ENCODE measurements around the gene KDM4C.

Gene KDM4C

DNA sequence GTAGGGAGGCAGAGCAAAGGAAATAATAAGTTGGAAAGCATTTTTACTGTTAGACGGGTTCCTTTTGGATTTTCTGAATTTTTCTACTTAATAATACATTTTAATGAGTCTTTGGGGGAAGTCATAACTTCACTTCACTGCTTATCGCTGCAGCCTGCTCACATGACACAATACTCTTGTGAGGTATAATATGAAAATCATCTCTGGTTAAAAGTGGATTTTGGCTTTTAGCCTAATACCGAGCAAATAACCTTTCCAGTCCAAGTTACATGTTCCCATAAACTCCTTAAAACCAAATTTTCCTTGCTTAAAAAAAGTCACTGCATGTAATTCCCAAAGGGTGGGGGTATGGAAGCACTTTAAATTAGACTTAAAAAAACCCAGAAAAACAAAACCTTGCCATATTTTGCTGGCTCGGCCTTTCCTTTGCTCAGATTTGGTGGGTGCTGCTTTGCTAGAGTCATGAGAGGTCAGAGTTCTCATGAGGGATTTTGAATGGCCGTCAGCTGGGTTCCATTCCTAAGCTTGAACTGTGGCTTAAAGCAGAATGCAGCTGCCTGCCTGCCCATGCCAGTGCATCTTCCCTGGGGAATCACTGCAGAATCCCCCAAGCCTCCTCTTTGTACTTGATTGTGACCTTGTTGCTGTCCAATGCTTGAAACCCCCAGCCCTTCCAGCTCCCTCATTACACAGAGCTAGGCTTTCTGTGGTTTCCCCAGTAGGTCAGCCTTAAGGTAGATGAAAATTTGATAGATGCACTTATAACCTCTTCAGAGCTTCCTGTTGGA, 331.8 kb downstream of the KDM4C start:
- Histone ChIP-seq H3K79me2 (ENCODE audit: insufficient read depth, low read length) (no peaks in the 10 kb centered on the region), H3K9me2 (replicated peaks; ENCODE audit: insufficient read depth, low read length) (no peaks in the 10 kb centered on the region), H3K4me3 (ENCODE audit: insufficient read depth, low read length, poor library complexity, severe bottlenecking) (no peak overlapping the region), H2AFZ (ENCODE audit: low read depth, low read length, severe bottlenecking) (no peak overlapping the region), H3K4me2 (ENCODE audit: low read depth, low read length, poor library complexity, severe bottlenecking) (no peak overlapping the region), H3K27ac (ENCODE audit: low read depth, low read length) (no peak overlapping the region), H3K9ac (ENCODE audit: low read length) (no peak overlapping the region), H4K20me1 (ENCODE audit: low read depth, low read length) (no peaks in the 10 kb centered on the region), H3K36me3 (ENCODE audit: low read length) (no peaks in the 10 kb centered on the region), H3K27me3 (ENCODE audit: low read length) (no peaks in the 10 kb centered on the region), H3K9me3 (ENCODE audit: insufficient read depth, low read length) (no peaks in the 10 kb centered on the region), H3F3A (ENCODE audit: insufficient read depth) (no peaks in the 10 kb centered on the region)
- TF ChIP-seq, protein P1, sequence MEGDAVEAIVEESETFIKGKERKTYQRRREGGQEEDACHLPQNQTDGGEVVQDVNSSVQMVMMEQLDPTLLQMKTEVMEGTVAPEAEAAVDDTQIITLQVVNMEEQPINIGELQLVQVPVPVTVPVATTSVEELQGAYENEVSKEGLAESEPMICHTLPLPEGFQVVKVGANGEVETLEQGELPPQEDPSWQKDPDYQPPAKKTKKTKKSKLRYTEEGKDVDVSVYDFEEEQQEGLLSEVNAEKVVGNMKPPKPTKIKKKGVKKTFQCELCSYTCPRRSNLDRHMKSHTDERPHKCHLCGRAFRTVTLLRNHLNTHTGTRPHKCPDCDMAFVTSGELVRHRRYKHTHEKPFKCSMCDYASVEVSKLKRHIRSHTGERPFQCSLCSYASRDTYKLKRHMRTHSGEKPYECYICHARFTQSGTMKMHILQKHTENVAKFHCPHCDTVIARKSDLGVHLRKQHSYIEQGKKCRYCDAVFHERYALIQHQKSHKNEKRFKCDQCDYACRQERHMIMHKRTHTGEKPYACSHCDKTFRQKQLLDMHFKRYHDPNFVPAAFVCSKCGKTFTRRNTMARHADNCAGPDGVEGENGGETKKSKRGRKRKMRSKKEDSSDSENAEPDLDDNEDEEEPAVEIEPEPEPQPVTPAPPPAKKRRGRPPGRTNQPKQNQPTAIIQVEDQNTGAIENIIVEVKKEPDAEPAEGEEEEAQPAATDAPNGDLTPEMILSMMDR (IDR thresholded peaks at IDR 0.05; ENCODE audit: insufficient read depth, low read length, poor library complexity, severe bottlenecking): no peak
- no peak for TF ChIP-seq EZH2phosphoT487 (conservative IDR thresholded peaks at IDR 0.05; ENCODE audit: low read length)

DNA sequence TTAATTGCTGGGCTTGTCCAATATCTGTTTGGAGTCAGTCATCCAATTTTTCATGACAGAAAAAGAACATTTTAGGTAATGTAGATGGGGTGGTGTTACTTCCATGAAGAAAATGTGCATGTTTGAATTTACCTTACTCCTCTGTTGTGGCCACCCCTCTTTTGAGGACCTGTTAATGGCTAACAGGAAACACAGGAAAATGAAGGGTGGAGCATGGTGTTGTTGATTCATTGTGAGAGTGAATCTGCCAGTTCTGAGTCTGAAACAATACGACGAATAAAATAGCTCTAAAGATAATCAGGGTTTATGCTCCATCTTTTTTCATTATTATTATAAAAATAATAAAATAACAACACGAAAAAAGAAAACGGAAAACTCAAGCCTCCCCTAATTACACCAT, 335.3 kb downstream of the KDM4C start:
- Histone ChIP-seq H3K4me2 (ENCODE audit: low read depth, low read length, poor library complexity, severe bottlenecking) (no peak overlapping the region), H3K4me3 (ENCODE audit: insufficient read depth, low read length, poor library complexity, severe bottlenecking) (no peak overlapping the region), H3F3A (ENCODE audit: insufficient read depth) (no peaks in the 10 kb centered on the region), H3K27me3 (ENCODE audit: low read length) (no peaks in the 10 kb centered on the region), H3K9ac (ENCODE audit: low read length) (no peak overlapping the region), H3K79me2 (ENCODE audit: insufficient read depth, low read length) (no peaks in the 10 kb centered on the region), H3K9me3 (ENCODE audit: insufficient read depth, low read length) (no peaks in the 10 kb centered on the region), H4K20me1 (ENCODE audit: low read depth, low read length) (no peaks in the 10 kb centered on the region), H3K27ac (ENCODE audit: low read depth, low read length) (no peak overlapping the region), H2AFZ (ENCODE audit: low read depth, low read length, severe bottlenecking) (no peak overlapping the region), H3K9me2 (replicated peaks; ENCODE audit: insufficient read depth, low read length) (no peaks in the 10 kb centered on the region), H3K36me3 (ENCODE audit: low read length) (no peaks in the 10 kb centered on the region)
- TF ChIP-seq, protein P1 (IDR thresholded peaks at IDR 0.05; ENCODE audit: insufficient read depth, low read length, poor library complexity, severe bottlenecking): no peak

DNA sequence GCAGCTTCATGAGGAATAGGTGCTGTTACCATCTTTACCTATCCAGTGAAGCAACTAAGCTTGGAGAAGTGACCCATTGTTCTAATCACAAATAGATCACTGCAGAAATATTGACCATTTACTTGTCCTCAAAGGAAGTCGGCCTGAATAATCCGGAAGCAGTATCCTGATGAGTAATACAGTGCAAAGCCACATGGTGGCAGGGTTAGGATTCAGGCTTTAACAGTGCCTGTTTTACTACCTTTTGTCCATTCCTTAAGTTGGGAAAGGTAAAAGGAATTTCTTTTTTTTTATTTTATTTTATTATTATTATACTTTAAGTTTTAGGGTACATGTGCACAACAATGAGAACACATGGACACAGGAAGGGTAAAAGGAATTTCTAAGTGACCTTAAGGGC, 336.3 kb downstream of the KDM4C start:
- no peaks in the 10 kb centered on the region for H3K9me3 ChIP-seq (ENCODE audit: insufficient read depth, low read length)
- no peak overlapping the region for H3K27ac ChIP-seq (ENCODE audit: low read depth, low read length)
- no peak overlapping the region for H3K4me2 ChIP-seq (ENCODE audit: low read depth, low read length, poor library complexity, severe bottlenecking)
- TF ChIP-seq, protein P1 (IDR thresholded peaks at IDR 0.05; ENCODE audit: insufficient read depth, low read length, poor library complexity, severe bottlenecking): no peak
- TF ChIP-seq EZH2phosphoT487 (conservative IDR thresholded peaks at IDR 0.05; ENCODE audit: low read length): no peak
- H3K27me3 ChIP-seq (ENCODE audit: low read length): no peaks in the 10 kb centered on the region
- H4K20me1 ChIP-seq (ENCODE audit: low read depth, low read length): no peaks in the 10 kb centered on the region
- H3K36me3 ChIP-seq (ENCODE audit: low read length): no peaks in the 10 kb centered on the region
- no peaks in the 10 kb centered on the region for H3K79me2 ChIP-seq (ENCODE audit: insufficient read depth, low read length)
- no peaks in the 10 kb centered on the region for H3K9me2 ChIP-seq (replicated peaks; ENCODE audit: insufficient read depth, low read length)
- H3K4me3 ChIP-seq (ENCODE audit: insufficient read depth, low read length, poor library complexity, severe bottlenecking): no peak overlapping the region
- no peak overlapping the region for H3K9ac ChIP-seq (ENCODE audit: low read length)
- no peaks in the 10 kb centered on the region for H3F3A ChIP-seq (ENCODE audit: insufficient read depth)
- H2AFZ ChIP-seq (ENCODE audit: low read depth, low read length, severe bottlenecking): no peak overlapping the region

All from SU-DHL-6 (cell line).